IPS-18a (cell line): ENCODE measurements around the gene AGBL1.

Source experiments
- H3K27ac ChIP-seq: one replicate; pipeline ENCODE4 v1.5.1; 2013; ENCODE audit warnings: low read length
- H3K27me3 ChIP-seq: one replicate; pipeline ENCODE4 v1.6.1; 2013; ENCODE audit warnings: mild to moderate bottlenecking, low read length; ENCODE audit not compliant: control insufficient read depth, insufficient read depth
- H3K36me3 ChIP-seq: one replicate; pipeline ENCODE4 v1.6.1; 2013; ENCODE audit warnings: low read depth, low read length; ENCODE audit not compliant: control insufficient read depth
- H3K4me1 ChIP-seq: one replicate; pipeline ENCODE4 v1.6.1; 2013; ENCODE audit warnings: low read depth, low read length; ENCODE audit not compliant: control insufficient read depth
- H3K4me3 ChIP-seq: one replicate; pipeline ENCODE4 v1.5.1; 2013; ENCODE audit warnings: low read length
- H3K9ac ChIP-seq: one replicate; pipeline ENCODE4 v1.6.1; 2013; ENCODE audit warnings: mild to moderate bottlenecking, low read length, moderate library complexity
- H3K9me3 ChIP-seq: one replicate; pipeline ENCODE4 v1.6.1; 2013; ENCODE audit warnings: low read depth, low read length; ENCODE audit not compliant: control insufficient read depth

AGBL1 gene

DNA sequence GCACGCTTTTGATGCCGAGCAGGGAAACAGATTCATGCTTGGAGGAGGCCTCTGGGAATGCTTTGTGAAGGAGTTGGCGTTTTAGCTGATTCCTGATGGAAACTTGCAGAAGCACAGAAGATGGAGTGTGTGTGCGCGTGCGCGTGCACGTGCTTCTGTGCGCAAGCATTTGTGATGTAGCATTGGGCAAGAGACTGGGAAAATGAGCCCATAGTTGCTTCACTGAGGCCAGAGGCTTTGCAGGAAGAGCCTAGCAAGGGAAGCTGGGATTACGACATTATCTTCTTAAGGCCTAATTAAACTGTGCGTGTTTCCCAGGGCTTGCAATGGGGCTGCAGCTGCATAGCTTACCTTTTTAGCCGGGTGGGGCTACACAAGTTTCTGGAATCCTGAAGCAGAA lies 18.1 kb upstream of the AGBL1 start:
- Histone ChIP-seq H3K4me3 (no peak overlapping the region), H3K9me3 (no peaks in the 10 kb centered on the region), H3K36me3 (no peaks in the 10 kb centered on the region), H3K27me3 (no peaks in the 10 kb centered on the region), H3K27ac (no peak overlapping the region), H3K4me1 (no peaks in the 10 kb centered on the region), H3K9ac (no peak overlapping the region)

DNA sequence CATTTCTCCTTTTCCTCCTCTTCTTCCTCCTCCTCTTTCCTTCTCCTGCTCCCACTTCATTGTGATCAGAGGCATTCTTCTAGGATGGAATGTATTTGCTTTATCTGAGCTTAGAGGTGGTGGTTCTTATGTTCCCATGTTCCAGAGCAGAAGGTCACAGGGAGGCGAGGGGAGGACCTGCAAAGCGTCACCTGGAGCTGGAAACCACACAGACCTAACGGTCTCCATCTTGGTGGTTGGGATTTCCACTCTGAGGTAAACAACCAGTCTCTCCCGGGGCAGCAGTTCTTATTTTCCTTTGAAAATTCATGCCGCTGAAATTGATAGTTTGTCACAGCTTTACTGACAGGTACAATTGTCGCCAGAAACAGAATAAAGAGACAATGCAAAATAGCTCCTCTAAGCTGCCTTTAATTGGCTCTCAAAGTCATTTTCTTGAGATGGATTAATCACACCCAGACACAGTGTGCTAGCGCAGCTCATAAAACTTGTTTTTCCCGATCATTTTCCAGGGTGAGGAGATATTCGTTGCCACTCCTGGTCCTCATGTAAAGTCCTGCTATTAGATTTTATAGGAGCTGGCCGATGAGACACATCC lies 16.9 kb upstream of the AGBL1 start:
- H3K9ac ChIP-seq = no peak overlapping the region
- H3K36me3 ChIP-seq = no peaks in the 10 kb centered on the region
- no peaks in the 10 kb centered on the region for H3K27me3 ChIP-seq
- H3K4me3 ChIP-seq = no peak overlapping the region
- no peaks in the 10 kb centered on the region for H3K4me1 ChIP-seq
- H3K27ac ChIP-seq = no peak overlapping the region
- H3K9me3 ChIP-seq = no peaks in the 10 kb centered on the region

DNA sequence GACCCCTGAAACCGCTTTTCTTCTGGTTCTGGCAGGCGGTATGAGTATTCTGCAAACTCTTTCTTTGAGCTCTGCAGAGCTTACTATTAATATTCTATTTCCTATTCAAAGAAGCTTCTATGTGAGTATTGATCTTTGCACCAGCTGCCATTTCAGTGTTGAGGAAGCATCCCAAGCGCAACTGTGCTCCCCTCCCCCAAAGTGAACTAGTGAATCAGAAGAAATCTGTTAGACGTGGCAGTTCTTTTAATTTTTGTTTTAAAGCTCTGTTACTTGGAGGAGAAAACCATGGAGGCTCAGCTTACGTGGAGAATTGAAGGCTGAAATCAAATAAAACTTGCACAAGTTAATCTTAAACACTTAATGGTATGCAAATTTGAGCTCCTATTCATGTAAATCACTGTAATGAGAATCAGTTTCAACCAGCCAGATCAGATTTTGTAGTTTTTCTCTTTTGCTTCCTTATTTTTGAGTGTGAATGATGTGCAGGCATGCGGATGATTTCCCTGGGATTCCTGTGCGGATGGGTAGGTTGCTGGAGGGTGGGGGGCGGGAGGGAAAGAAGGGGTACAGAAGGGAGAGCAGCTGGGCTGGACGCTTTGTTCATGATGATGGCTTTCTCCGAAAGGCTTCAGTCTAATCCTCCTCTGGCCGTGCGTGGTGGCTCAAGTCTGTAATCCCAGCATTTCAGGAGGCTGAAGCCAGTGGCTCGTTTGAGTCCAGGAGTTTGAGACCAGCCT lies 16.1 kb upstream of the AGBL1 start:
- H3K4me1 ChIP-seq = no peaks in the 10 kb centered on the region
- no peaks in the 10 kb centered on the region for H3K36me3 ChIP-seq
- H3K27me3 ChIP-seq = no peaks in the 10 kb centered on the region
- H3K9ac ChIP-seq = no peak overlapping the region
- no peaks in the 10 kb centered on the region for H3K9me3 ChIP-seq
- H3K4me3 ChIP-seq = no peak overlapping the region
- no peak overlapping the region for H3K27ac ChIP-seq

GRCh38 chr15:86064326-86064725 lies 15.3 kb upstream of the AGBL1 start:
- H3K9ac ChIP-seq = no peak overlapping the region
- no peaks in the 10 kb centered on the region for H3K27me3 ChIP-seq
- H3K36me3 ChIP-seq = no peaks in the 10 kb centered on the region
- H3K9me3 ChIP-seq = no peaks in the 10 kb centered on the region
- no peak overlapping the region for H3K27ac ChIP-seq
- no peak overlapping the region for H3K4me3 ChIP-seq
- no peaks in the 10 kb centered on the region for H3K4me1 ChIP-seq

DNA sequence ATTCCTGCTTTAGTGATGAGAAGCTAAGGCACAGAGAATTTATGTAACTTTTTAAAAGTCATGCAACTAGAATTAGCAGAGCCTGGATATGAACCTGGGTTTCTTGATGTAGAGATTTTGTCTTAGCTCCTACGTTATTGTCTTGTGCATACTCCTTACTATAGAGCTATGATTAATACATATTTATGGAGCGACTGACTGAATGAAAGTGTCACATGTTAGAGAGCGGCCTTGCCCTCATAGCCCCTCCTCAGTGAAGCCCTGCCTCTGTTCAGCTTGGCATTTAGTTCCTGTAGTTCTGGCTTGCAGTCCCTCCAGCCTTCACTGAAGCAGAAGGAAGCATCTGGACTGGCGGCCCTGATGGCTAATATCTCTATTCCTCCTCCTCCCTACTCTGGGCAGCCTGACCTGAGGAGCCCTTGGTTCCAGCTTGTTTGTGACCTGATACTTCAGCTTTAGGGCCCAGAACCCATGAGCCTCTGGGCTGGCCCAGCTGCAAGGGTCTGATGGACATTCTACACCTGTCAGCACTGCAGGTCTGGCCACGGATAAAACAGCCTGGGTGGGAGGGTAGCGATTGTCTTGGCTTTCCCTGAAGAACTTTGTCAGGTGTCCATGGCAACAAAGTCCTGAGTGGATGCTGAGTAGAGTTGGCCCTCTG lies 13.4 kb upstream of the AGBL1 start:
- no peak overlapping the region for H3K9ac ChIP-seq

GRCh38 chr15:86073281-86073680 lies 6.4 kb upstream of the AGBL1 start:
- Histone ChIP-seq H3K9ac (no peak overlapping the region), H3K36me3 (no peaks in the 10 kb centered on the region), H3K27me3 (no peaks in the 10 kb centered on the region), H3K27ac (no peak overlapping the region), H3K4me3 (no peak overlapping the region), H3K9me3 (no peaks in the 10 kb centered on the region), H3K4me1 (no peaks in the 10 kb centered on the region)

More for the DNA sequence above, 13.4 kb upstream of the AGBL1 start:
- H3K4me3 ChIP-seq = no peak overlapping the region
- H3K27ac ChIP-seq = no peak overlapping the region
- H3K9me3 ChIP-seq = no peaks in the 10 kb centered on the region
- no peaks in the 10 kb centered on the region for H3K27me3 ChIP-seq
- H3K36me3 ChIP-seq = no peaks in the 10 kb centered on the region
- no peaks in the 10 kb centered on the region for H3K4me1 ChIP-seq

- no peaks in the 10 kb centered on the region for H3K36me3 ChIP-seq
- H3K4me3 ChIP-seq = no peak overlapping the region
- H3K9me3 ChIP-seq = no peaks in the 10 kb centered on the region
- H3K27ac ChIP-seq = no peak overlapping the region
- no peaks in the 10 kb centered on the region for H3K4me1 ChIP-seq
- H3K27me3 ChIP-seq = no peaks in the 10 kb centered on the region
- no peak overlapping the region for H3K9ac ChIP-seq
Measured at GRCh38 chr15:86076468-86076867, 3.2 kb upstream of the AGBL1 start.

DNA sequence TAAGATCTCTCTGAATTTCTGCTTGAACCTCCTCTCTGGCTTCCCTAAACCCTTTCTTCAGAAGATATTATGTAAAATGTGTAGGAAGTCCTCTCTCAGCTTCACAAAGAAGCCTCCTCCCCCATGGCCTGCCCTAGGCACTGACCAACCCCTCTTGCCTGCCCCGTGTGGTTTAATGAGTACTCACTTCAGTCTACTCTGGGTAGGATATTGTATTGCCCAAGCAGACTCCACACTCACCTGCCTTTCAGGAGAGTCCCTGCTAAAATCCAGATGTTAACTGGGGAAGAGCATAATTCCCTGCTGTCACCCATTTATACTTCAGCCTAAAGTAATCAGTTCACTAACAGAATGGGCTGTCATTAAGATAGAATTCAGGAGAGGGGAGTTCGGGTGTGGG lies 2.6 kb upstream of the AGBL1 start:
- no peaks in the 10 kb centered on the region for H3K9me3 ChIP-seq
- no peak overlapping the region for H3K9ac ChIP-seq
- H3K27me3 ChIP-seq = no peaks in the 10 kb centered on the region
- H3K36me3 ChIP-seq = no peaks in the 10 kb centered on the region
- no peak overlapping the region for H3K27ac ChIP-seq
- H3K4me1 ChIP-seq = no peaks in the 10 kb centered on the region
- no peak overlapping the region for H3K4me3 ChIP-seq

DNA sequence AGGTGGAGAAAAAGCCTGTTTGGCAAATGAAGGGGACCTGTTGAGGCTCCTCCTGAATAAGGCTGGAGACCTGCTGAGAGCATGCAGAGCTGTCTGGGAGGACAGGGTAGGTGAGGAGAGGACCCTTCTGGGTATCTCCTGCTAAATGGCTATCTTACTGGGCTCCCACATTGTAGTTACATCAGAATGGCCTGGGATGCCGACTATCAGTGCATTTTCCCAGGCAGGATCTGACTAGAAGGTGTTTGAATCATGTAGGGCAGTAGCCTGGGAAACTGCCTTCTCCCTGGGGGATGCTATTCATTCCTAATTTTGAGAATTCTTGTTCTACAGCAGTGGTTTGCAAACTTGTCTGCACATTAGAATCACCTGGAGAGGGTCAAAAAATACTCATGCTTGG lies 631 bp downstream of the AGBL1 start:
- no peaks in the 10 kb centered on the region for H3K4me1 ChIP-seq
- no peak overlapping the region for H3K9ac ChIP-seq
- no peaks in the 10 kb centered on the region for H3K36me3 ChIP-seq
- H3K4me3 ChIP-seq = no peak overlapping the region
- no peak overlapping the region for H3K27ac ChIP-seq
- H3K27me3 ChIP-seq = no peaks in the 10 kb centered on the region
- H3K9me3 ChIP-seq = no peaks in the 10 kb centered on the region

- Histone ChIP-seq H3K4me1 (no peaks in the 10 kb centered on the region), H3K36me3 (no peaks in the 10 kb centered on the region), H3K27ac (no peak overlapping the region)
Measured at GRCh38 chr15:86082619-86083380, 3.1 kb downstream of the AGBL1 start.

GRCh38 chr15:86087808-86088207 lies 8.1 kb downstream of the AGBL1 start:
- Histone ChIP-seq H3K4me1 (peaks cover 12% of the 10 kb centered on the region), H3K27ac (no peak overlapping the region), H3K9ac (no peak overlapping the region), H3K36me3 (no peaks in the 10 kb centered on the region), H3K27me3 (no peaks in the 10 kb centered on the region), H3K4me3 (no peak overlapping the region), H3K9me3 (no peaks in the 10 kb centered on the region)

More at GRCh38 chr15:86082619-86083380, 3.1 kb downstream of the AGBL1 start:
- Histone ChIP-seq H3K4me3 (no peak overlapping the region), H3K9ac (no peak overlapping the region), H3K9me3 (no peaks in the 10 kb centered on the region), H3K27me3 (no peaks in the 10 kb centered on the region)
